Measurements from ENCODE around the gene TTLL6.

Gene TTLL6

DNA sequence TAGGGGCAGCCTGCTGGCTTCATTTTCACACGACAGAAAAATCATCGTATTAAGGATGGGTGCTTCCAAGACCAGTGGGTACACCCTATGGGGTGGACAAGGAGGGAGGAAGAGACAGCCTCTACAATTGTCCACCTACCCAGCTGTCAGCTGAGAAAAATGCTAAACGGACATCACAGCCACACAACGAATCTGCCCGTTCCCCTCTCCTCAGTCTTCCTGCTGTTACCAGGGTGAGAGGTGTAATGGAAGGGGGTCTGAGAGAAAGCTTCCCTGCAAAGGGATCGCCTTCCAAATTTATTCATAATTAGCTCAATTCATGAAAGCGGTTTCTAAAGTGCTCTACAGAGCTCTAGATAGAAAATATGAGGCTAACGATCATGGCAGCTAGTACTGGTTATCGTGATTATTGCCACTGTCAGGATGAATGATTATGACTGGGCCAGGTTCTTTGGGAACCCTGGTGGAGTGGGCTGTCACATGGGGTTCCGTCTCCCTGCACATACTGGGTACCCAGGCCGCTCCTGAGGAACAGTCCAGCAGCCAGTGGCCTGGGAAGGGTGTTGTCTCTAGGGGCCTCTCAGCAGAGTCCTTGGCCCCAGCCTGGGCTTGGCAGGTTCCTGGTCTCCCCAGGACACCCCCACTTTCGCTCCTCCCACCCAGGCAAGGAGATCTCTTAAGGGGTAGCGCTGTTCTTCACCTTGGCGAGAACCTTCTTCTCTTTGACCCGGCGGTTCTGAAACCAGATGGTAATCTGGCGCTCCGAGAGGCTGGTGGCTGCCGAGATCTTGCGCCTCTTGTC, 90.7 kb downstream of the TTLL6 start:
- ChIA-PET CTCF (interaction anchor here (0.6 to 14.1 kb wide), 13 partner anchors 11 to 306 kb away, joined by 3 to 246 read pairs (median 4); no protein-coding TSS in a partner anchor), POLR2A (no interaction called here)
- Histone ChIP-seq H3K4me3 (ENCODE audit: low read depth, low read length) (no peak overlapping the region), H3K27ac (ENCODE audit: extremely low read depth, low read depth, low read length) (no peak overlapping the region), H3K4me1 (ENCODE audit: control insufficient read depth, insufficient read depth, low read length) (peaks cover 7% of the 10 kb centered on the region), H3K9me3 (ENCODE audit: control insufficient read depth, insufficient read depth, low read depth, low read length) (no peaks in the 10 kb centered on the region), H3K36me3 (ENCODE audit: control insufficient read depth in 2 of 2, insufficient read depth in 1 of 2, low read length in 2 of 2) (peaks cover 0 to 22% of the 10 kb centered on the region in 2 experiments; a peak in 1 of 3 replicates)
- TF ChIP-seq, protein P1, sequence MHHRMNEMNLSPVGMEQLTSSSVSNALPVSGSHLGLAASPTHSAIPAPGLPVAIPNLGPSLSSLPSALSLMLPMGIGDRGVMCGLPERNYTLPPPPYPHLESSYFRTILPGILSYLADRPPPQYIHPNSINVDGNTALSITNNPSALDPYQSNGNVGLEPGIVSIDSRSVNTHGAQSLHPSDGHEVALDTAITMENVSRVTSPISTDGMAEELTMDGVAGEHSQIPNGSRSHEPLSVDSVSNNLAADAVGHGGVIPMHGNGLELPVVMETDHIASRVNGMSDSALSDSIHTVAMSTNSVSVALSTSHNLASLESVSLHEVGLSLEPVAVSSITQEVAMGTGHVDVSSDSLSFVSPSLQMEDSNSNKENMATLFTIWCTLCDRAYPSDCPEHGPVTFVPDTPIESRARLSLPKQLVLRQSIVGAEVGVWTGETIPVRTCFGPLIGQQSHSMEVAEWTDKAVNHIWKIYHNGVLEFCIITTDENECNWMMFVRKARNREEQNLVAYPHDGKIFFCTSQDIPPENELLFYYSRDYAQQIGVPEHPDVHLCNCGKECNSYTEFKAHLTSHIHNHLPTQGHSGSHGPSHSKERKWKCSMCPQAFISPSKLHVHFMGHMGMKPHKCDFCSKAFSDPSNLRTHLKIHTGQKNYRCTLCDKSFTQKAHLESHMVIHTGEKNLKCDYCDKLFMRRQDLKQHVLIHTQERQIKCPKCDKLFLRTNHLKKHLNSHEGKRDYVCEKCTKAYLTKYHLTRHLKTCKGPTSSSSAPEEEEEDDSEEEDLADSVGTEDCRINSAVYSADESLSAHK (tag by site-specific recombination; IDR thresholded peaks at IDR 0.05), result 0 out of 2 replicates have a peak, but pooled peaks have one; percentile 37
- no peak for TF ChIP-seq ZNF175 (tag by site-specific recombination; IDR thresholded peaks at IDR 0.05)

DNA sequence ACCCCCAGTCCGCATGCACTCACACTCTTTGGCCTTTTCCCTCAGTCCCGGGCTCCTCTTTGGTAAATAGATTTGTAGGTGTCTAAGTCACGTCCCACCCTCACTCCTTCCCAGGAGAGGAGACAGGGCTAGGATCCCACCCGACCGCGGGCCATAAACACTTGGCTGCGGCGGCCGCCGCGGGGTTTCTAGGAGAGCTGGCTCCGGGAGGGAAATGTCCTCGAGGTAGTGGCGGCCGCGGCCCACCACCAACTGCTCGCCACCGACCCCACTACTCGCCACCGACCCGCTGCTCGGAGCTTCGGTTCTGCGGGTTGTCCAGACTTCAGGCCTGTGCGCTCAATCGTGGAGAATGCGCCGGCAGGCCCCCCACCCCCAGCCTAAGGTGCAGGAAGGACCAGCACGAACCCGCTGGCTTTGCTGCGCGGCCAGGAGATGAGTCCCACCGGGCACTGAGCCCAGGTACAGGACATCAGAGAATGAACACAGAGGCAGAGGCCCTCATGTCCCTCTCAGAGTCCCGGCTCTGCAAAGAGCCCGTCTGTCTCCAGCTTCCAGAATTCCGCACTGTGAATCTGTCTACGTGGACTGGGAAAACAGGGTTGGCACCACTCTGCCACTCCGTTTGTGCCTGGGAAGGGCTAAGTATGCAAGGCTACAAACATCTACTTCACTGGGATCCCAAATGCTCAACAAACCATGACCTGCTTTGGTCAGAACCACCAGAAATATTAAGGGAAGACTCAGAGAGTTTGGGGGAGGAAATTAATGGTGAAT, 91.6 kb downstream of the TTLL6 start:
- Histone ChIP-seq H3K9me3 (ENCODE audit: control insufficient read depth, insufficient read depth, low read depth, low read length) (no peaks in the 10 kb centered on the region), H3K27ac (ENCODE audit: extremely low read depth, low read depth, low read length) (no peak overlapping the region), H3K4me1 (ENCODE audit: control insufficient read depth, insufficient read depth, low read length) (peaks cover 7% of the 10 kb centered on the region), H3K36me3 (ENCODE audit: control insufficient read depth in 2 of 2, insufficient read depth in 1 of 2, low read length in 2 of 2) (peaks cover 0 to 22% of the 10 kb centered on the region in 2 experiments; a peak in 1 of 3 replicates), H3K4me3 (ENCODE audit: low read depth, low read length) (no peak overlapping the region)
- CTCF ChIA-PET, result interaction anchor here (0.6 to 14.1 kb wide), 35 partner anchors 9 to 571 kb away, joined by 3 to 246 read pairs (median 6); no protein-coding TSS in a partner anchor
- TF ChIP-seq ZNF600 (tag by site-specific recombination; IDR thresholded peaks at IDR 0.05), result 0 out of 2 replicates have a peak, but pooled peaks have one; percentile 15
- no peak for TF ChIP-seq ZNF549 (tag by site-specific recombination; IDR thresholded peaks at IDR 0.05)
- POLR2A ChIA-PET, result interaction anchor here (1.2 to 2.3 kb wide), 2 partner anchors 9 to 65 kb away, joined by 3 to 8 read pairs; no protein-coding TSS in a partner anchor

DNA sequence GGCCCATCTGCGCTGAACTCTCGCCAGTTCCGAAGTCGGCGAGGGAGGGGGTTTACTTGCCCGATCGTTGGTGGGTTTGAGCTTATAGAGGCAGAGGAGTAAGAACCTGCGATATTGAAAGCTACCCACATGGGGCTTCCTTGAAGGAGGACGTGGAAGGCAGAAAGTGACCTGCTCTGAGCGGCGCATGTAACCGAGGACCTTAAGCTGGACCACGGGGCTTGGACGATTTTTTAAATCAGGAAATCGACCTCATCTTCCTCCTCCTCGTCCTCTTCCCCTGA, 92.1 kb downstream of the TTLL6 start:
- Histone ChIP-seq H3K4me1 (ENCODE audit: control insufficient read depth, insufficient read depth, low read length) (peaks cover 7% of the 10 kb centered on the region), H3K36me3 (ENCODE audit: control insufficient read depth in 2 of 2, insufficient read depth in 1 of 2, low read length in 2 of 2) (peaks cover 0 to 22% of the 10 kb centered on the region in 2 experiments; a peak in 1 of 3 replicates), H3K4me3 (ENCODE audit: low read depth, low read length) (no peak overlapping the region), H3K9me3 (ENCODE audit: control insufficient read depth, insufficient read depth, low read depth, low read length) (no peaks in the 10 kb centered on the region), H3K27ac (ENCODE audit: extremely low read depth, low read depth, low read length) (no peak overlapping the region)
- TF ChIP-seq, protein P2, sequence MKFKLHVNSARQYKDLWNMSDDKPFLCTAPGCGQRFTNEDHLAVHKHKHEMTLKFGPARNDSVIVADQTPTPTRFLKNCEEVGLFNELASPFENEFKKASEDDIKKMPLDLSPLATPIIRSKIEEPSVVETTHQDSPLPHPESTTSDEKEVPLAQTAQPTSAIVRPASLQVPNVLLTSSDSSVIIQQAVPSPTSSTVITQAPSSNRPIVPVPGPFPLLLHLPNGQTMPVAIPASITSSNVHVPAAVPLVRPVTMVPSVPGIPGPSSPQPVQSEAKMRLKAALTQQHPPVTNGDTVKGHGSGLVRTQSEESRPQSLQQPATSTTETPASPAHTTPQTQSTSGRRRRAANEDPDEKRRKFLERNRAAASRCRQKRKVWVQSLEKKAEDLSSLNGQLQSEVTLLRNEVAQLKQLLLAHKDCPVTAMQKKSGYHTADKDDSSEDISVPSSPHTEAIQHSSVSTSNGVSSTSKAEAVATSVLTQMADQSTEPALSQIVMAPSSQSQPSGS (tag by site-specific recombination; IDR thresholded peaks at IDR 0.05; ENCODE audit: low read depth), result no peak
- ChIA-PET CTCF (interaction anchor here (0.6 to 14.1 kb wide), 32 partner anchors 9 to 570 kb away, joined by 3 to 246 read pairs (median 7); no protein-coding TSS in a partner anchor), POLR2A (interaction anchor here (1.2 to 2.3 kb wide), 2 partner anchors 9 to 66 kb away, joined by 3 to 8 read pairs; no protein-coding TSS in a partner anchor)

DNA sequence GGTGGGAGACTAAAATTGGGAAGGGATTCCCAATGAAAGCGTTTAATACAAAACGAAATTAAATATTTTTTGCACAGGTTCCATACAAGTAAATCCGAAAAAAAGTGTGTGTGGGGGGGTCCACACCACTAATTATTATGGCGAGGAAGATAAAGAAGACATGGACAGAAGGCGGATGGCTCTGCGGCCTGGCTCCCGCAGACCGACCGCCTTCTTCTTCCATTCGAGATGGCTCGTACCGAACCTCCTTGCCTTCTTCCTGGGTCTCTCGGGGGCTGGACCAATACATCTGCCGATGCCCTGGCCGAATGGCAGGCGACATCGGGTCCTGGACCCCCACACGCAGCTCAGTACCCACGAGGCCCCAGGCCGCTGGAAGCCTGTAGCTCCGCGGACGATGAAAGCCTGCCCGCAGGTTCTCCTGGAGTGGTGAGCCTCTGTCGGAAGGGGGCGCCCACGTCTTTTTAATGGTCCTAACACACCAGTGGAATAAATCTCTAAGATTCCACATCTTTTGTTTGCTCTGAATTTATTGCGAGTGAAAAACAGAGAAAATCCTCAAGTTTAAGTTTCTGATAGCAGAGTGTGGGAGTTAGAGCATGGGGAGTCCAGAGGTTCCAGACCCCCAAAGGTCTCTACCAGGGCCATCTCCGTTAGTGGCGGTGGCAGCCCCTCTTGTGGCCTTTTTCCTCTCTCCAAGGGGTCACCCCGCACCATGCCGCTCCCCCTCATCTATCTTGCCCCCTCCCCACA, 92.6 kb downstream of the TTLL6 start:
- H3K4me3 ChIP-seq (ENCODE audit: low read depth, low read length), result no peak overlapping the region
- TF ChIP-seq ZSCAN30 (tag by site-specific recombination; IDR thresholded peaks at IDR 0.05) (0 out of 2 replicates have a peak, but pooled peaks have one; percentile 42), ZNF624 (tag by site-specific recombination; IDR thresholded peaks at IDR 0.05) (no peak), SCRT1 (tag by site-specific recombination; IDR thresholded peaks at IDR 0.05; ENCODE audit: borderline replicate concordance) (no peak), ZNF629 (tag by site-specific recombination; IDR thresholded peaks at IDR 0.05) (no peak), ZNF596 (tag by site-specific recombination; IDR thresholded peaks at IDR 0.05) (no peak), GLIS2 (tag by site-specific recombination; IDR thresholded peaks at IDR 0.05) (peak; percentile 48), ZNF366 (tag by site-specific recombination; conservative IDR thresholded peaks at IDR 0.05) (no peak), ZNF654 (tag by site-specific recombination; IDR thresholded peaks at IDR 0.05; ENCODE audit: low read depth) (peak; percentile 90), MEIS1 (CRISPR knock-in tag; IDR thresholded peaks at IDR 0.05; ENCODE audit: borderline replicate concordance) (no peak)
- TF ChIP-seq, protein P3, sequence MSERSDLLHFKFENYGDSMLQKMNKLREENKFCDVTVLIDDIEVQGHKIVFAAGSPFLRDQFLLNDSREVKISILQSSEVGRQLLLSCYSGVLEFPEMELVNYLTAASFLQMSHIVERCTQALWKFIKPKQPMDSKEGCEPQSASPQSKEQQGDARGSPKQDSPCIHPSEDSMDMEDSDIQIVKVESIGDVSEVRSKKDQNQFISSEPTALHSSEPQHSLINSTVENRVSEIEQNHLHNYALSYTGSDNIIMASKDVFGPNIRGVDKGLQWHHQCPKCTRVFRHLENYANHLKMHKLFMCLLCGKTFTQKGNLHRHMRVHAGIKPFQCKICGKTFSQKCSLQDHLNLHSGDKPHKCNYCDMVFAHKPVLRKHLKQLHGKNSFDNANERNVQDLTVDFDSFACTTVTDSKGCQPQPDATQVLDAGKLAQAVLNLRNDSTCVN (tag by site-specific recombination; optimal IDR thresholded peaks at IDR 0.05), result no peak
- TF ChIP-seq, protein P4, sequence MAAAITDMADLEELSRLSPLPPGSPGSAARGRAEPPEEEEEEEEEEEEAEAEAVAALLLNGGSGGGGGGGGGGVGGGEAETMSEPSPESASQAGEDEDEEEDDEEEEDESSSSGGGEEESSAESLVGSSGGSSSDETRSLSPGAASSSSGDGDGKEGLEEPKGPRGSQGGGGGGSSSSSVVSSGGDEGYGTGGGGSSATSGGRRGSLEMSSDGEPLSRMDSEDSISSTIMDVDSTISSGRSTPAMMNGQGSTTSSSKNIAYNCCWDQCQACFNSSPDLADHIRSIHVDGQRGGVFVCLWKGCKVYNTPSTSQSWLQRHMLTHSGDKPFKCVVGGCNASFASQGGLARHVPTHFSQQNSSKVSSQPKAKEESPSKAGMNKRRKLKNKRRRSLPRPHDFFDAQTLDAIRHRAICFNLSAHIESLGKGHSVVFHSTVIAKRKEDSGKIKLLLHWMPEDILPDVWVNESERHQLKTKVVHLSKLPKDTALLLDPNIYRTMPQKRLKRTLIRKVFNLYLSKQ (tag by site-specific recombination; IDR thresholded peaks at IDR 0.05; ENCODE audit: borderline replicate concordance), result no peak

More for the DNA sequence above, 92.6 kb downstream of the TTLL6 start:
- Histone ChIP-seq H3K4me1 (ENCODE audit: control insufficient read depth, insufficient read depth, low read length) (peaks cover 3% of the 10 kb centered on the region), H3K27ac (ENCODE audit: extremely low read depth, low read depth, low read length) (no peak overlapping the region), H3K36me3 (ENCODE audit: control insufficient read depth in 2 of 2, insufficient read depth in 1 of 2, low read length in 2 of 2) (peaks cover 0 to 22% of the 10 kb centered on the region in 2 experiments; a peak in 1 of 3 replicates), H3K9me3 (ENCODE audit: control insufficient read depth, insufficient read depth, low read depth, low read length) (no peaks in the 10 kb centered on the region)
- ChIA-PET POLR2A (interaction anchor here (1.2 to 2.3 kb wide), 2 partner anchors 10 to 67 kb away, joined by 3 to 8 read pairs; no protein-coding TSS in a partner anchor), CTCF (interaction anchor here (0.5 to 14.1 kb wide), 60 partner anchors 9 to 570 kb away, joined by 3 to 246 read pairs (median 4); partner anchors contain the start of genes ATP5MC1 and SNF8)

Data from HEK293 (cell line).